Activated naive CD8-positive, alpha-beta T cell (primary cell): ENCODE measurements around the gene PTPRH.

ENCODE experiments used
- H3K27ac Mint-ChIP-seq: one replicate; pipeline ENCODE4 v1.8.0; 2021; ENCODE audit warnings: mixed read lengths
- H3K27me3 Mint-ChIP-seq: one replicate; pipeline ENCODE4 v1.8.0; 2021; ENCODE audit warnings: mixed read lengths
- H3K36me3 Mint-ChIP-seq: one replicate; pipeline ENCODE4 v1.8.0; 2021; ENCODE audit warnings: mixed read lengths
- H3K4me1 Mint-ChIP-seq: one replicate; pipeline ENCODE4 v1.8.0; 2021; ENCODE audit warnings: low read depth, mixed read lengths
- H3K4me3 Mint-ChIP-seq: one replicate; pipeline ENCODE4 v1.8.0; 2021; ENCODE audit warnings: mild to moderate bottlenecking, mixed read lengths
- H3K9me3 Mint-ChIP-seq: one replicate; pipeline ENCODE4 v1.8.0; 2021; ENCODE audit warnings: low read depth, mixed read lengths

PTPRH gene

GRCh38 chr19:55248704-55249103 is 39.4 kb upstream of the PTPRH start:
- Mint-ChIP-seq H3K36me3 (peaks cover 4% of the 10 kb centered on the region), H3K4me3 (peak overlapping the region; percentile 41), H3K27ac (peak overlapping the region; percentile 47), H3K9me3 (no peaks in the 10 kb centered on the region), H3K27me3 (no peaks in the 10 kb centered on the region), H3K4me1 (peaks cover 47% of the 10 kb centered on the region)

GRCh38 chr19:55248166-55248675 is 38.9 kb upstream of the PTPRH start:
- no peaks in the 10 kb centered on the region for H3K9me3 Mint-ChIP-seq
- no peaks in the 10 kb centered on the region for H3K27me3 Mint-ChIP-seq
- peak overlapping the region; percentile 41 for H3K4me3 Mint-ChIP-seq
- H3K27ac Mint-ChIP-seq, result peak overlapping the region; percentile 47
- peaks cover 43% of the 10 kb centered on the region for H3K4me1 Mint-ChIP-seq
- peaks cover 4% of the 10 kb centered on the region for H3K36me3 Mint-ChIP-seq

- H3K9me3 Mint-ChIP-seq, result no peaks in the 10 kb centered on the region
- H3K36me3 Mint-ChIP-seq, result peaks cover 5% of the 10 kb centered on the region
- H3K4me1 Mint-ChIP-seq, result peaks cover 40% of the 10 kb centered on the region
- no peaks in the 10 kb centered on the region for H3K27me3 Mint-ChIP-seq
- no peak overlapping the region for H3K4me3 Mint-ChIP-seq
- no peak overlapping the region for H3K27ac Mint-ChIP-seq
Measured at GRCh38 chr19:55247621-55248099, 38.4 kb upstream of the PTPRH start.

- peaks cover 33% of the 10 kb centered on the region for H3K4me1 Mint-ChIP-seq
- H3K27me3 Mint-ChIP-seq, result no peaks in the 10 kb centered on the region
- no peak overlapping the region for H3K4me3 Mint-ChIP-seq
- H3K27ac Mint-ChIP-seq, result no peak overlapping the region
- peaks cover 4% of the 10 kb centered on the region for H3K36me3 Mint-ChIP-seq
- H3K9me3 Mint-ChIP-seq, result no peaks in the 10 kb centered on the region
Measured at GRCh38 chr19:55246462-55247451, 37.5 kb upstream of the PTPRH start.

GRCh38 chr19:55245236-55245904 is 36.1 kb upstream of the PTPRH start:
- Mint-ChIP-seq H3K9me3 (no peaks in the 10 kb centered on the region), H3K4me1 (peaks cover 20% of the 10 kb centered on the region), H3K4me3 (no peak overlapping the region), H3K36me3 (peaks cover 2% of the 10 kb centered on the region), H3K27ac (no peak overlapping the region), H3K27me3 (no peaks in the 10 kb centered on the region)

GRCh38 chr19:55244004-55244680 is 34.8 kb upstream of the PTPRH start:
- H3K4me1 Mint-ChIP-seq, result peaks cover 18% of the 10 kb centered on the region
- H3K36me3 Mint-ChIP-seq, result peaks cover 2% of the 10 kb centered on the region
- H3K4me3 Mint-ChIP-seq, result no peak overlapping the region
- no peaks in the 10 kb centered on the region for H3K27me3 Mint-ChIP-seq
- H3K9me3 Mint-ChIP-seq, result no peaks in the 10 kb centered on the region
- no peak overlapping the region for H3K27ac Mint-ChIP-seq

GRCh38 chr19:55242517-55242916 is 33.2 kb upstream of the PTPRH start:
- H3K36me3 Mint-ChIP-seq, result peaks cover 2% of the 10 kb centered on the region

GRCh38 chr19:55241935-55242464 is 32.7 kb upstream of the PTPRH start:
- H3K27ac Mint-ChIP-seq, result no peak overlapping the region
- peaks cover 2% of the 10 kb centered on the region for H3K36me3 Mint-ChIP-seq
- H3K27me3 Mint-ChIP-seq, result no peaks in the 10 kb centered on the region
- peaks cover 3% of the 10 kb centered on the region for H3K4me1 Mint-ChIP-seq
- no peak overlapping the region for H3K4me3 Mint-ChIP-seq
- no peaks in the 10 kb centered on the region for H3K9me3 Mint-ChIP-seq

More at GRCh38 chr19:55242517-55242916, 33.2 kb upstream of the PTPRH start:
- Mint-ChIP-seq H3K4me1 (peaks cover 5% of the 10 kb centered on the region), H3K4me3 (no peak overlapping the region), H3K27ac (no peak overlapping the region), H3K27me3 (no peaks in the 10 kb centered on the region), H3K9me3 (no peaks in the 10 kb centered on the region)

- peaks cover 2% of the 10 kb centered on the region for H3K36me3 Mint-ChIP-seq
- no peak overlapping the region for H3K4me3 Mint-ChIP-seq
- no peak overlapping the region for H3K27ac Mint-ChIP-seq
- H3K9me3 Mint-ChIP-seq, result no peaks in the 10 kb centered on the region
- H3K4me1 Mint-ChIP-seq, result peaks cover 3% of the 10 kb centered on the region
- H3K27me3 Mint-ChIP-seq, result no peaks in the 10 kb centered on the region
Measured at GRCh38 chr19:55241143-55241934, 32.0 kb upstream of the PTPRH start.

- no peak overlapping the region for H3K27ac Mint-ChIP-seq
Measured at GRCh38 chr19:55240713-55241020, 31.4 kb upstream of the PTPRH start.

GRCh38 chr19:55239004-55239403 is 29.7 kb upstream of the PTPRH start:
- Mint-ChIP-seq H3K9me3 (no peaks in the 10 kb centered on the region), H3K27ac (no peak overlapping the region), H3K4me3 (no peak overlapping the region), H3K4me1 (peaks cover 4% of the 10 kb centered on the region), H3K36me3 (peaks cover 2% of the 10 kb centered on the region), H3K27me3 (no peaks in the 10 kb centered on the region)

More at GRCh38 chr19:55240713-55241020, 31.4 kb upstream of the PTPRH start:
- Mint-ChIP-seq H3K9me3 (no peaks in the 10 kb centered on the region), H3K4me1 (peaks cover 3% of the 10 kb centered on the region), H3K4me3 (no peak overlapping the region), H3K36me3 (peaks cover 2% of the 10 kb centered on the region), H3K27me3 (no peaks in the 10 kb centered on the region)

GRCh38 chr19:55238030-55238429 is 28.7 kb upstream of the PTPRH start:
- Mint-ChIP-seq H3K27ac (no peak overlapping the region), H3K4me3 (no peak overlapping the region), H3K4me1 (peaks cover 4% of the 10 kb centered on the region), H3K9me3 (no peaks in the 10 kb centered on the region), H3K27me3 (no peaks in the 10 kb centered on the region), H3K36me3 (peaks cover 4% of the 10 kb centered on the region)

- H3K4me3 Mint-ChIP-seq, result no peak overlapping the region
- peaks cover 2% of the 10 kb centered on the region for H3K4me1 Mint-ChIP-seq
- no peaks in the 10 kb centered on the region for H3K9me3 Mint-ChIP-seq
- H3K27ac Mint-ChIP-seq, result no peak overlapping the region
- no peaks in the 10 kb centered on the region for H3K27me3 Mint-ChIP-seq
- peaks cover 2% of the 10 kb centered on the region for H3K36me3 Mint-ChIP-seq
Measured at GRCh38 chr19:55232986-55233385, 23.7 kb upstream of the PTPRH start.

- H3K27me3 Mint-ChIP-seq, result no peaks in the 10 kb centered on the region
- H3K9me3 Mint-ChIP-seq, result no peaks in the 10 kb centered on the region
- H3K4me3 Mint-ChIP-seq, result no peak overlapping the region
- peaks cover 2% of the 10 kb centered on the region for H3K4me1 Mint-ChIP-seq
- H3K36me3 Mint-ChIP-seq, result peaks cover 2% of the 10 kb centered on the region
- H3K27ac Mint-ChIP-seq, result no peak overlapping the region
Measured at GRCh38 chr19:55232286-55232602, 22.9 kb upstream of the PTPRH start.
